DOHH2 (cell line): ENCODE data around the gene KCNG4.
A peak's percentile ranks its signal among the peaks of the same experiment; 100 is the strongest.

Source experiments
- H3F3A ChIP-seq: fragments of 200-600 bp; sonication (generic), shearing (Covaris generic); 2 replicates; pipeline ENCODE4 v1.6.0; 2016; ENCODE audit warnings: antibody characterized with exemption, mild to moderate bottlenecking; ENCODE audit not compliant: control insufficient read depth, insufficient read depth
- H3K27ac ChIP-seq: fragments of 200-600 bp; sonication (generic); 2 replicates; pipeline ENCODE4 v1.5.1; 2014; ENCODE audit warnings: low read depth, mild to moderate bottlenecking, low read length, moderate library complexity
- H3K27me3 ChIP-seq: fragments of 200-600 bp; sonication (generic); 2 replicates; pipeline ENCODE4 v1.6.1; 2014; ENCODE audit warnings: mild to moderate bottlenecking, low read length, mixed read lengths; ENCODE audit not compliant: control insufficient read depth
- H3K36me3 ChIP-seq: fragments of 200-600 bp; sonication (generic); 2 replicates; pipeline ENCODE4 v1.6.1; 2014; ENCODE audit warnings: mild to moderate bottlenecking, low read length, moderate library complexity, mixed read lengths; ENCODE audit not compliant: control insufficient read depth
- H3K4me1 ChIP-seq: fragments of 200-600 bp; sonication (generic); 2 replicates; pipeline ENCODE4 v1.6.1; 2014; ENCODE audit warnings: mild to moderate bottlenecking, low read length, mixed read lengths; ENCODE audit not compliant: control insufficient read depth
- H3K4me2 ChIP-seq: fragments of 200-600 bp; sonication (generic); 2 replicates; pipeline ENCODE4 v1.6.0; 2014; ENCODE audit warnings: mild to moderate bottlenecking, low read length, moderate library complexity
- H3K4me3 ChIP-seq: fragments of 200-600 bp; sonication (generic); 2 replicates; pipeline ENCODE4 v1.5.1; 2014; ENCODE audit warnings: mild to moderate bottlenecking, low read length, mixed read lengths
- H3K79me2 ChIP-seq: fragments of 200-600 bp; sonication (generic); 2 replicates; pipeline ENCODE4 v1.6.1; 2014; ENCODE audit warnings: mild to moderate bottlenecking, low read length, mixed read lengths; ENCODE audit not compliant: control insufficient read depth
- H3K9me2 ChIP-seq: fragments of 200-600 bp; sonication (generic); replicated peaks from 2 replicates; pipeline ENCODE4 v1.6.1; 2014; ENCODE audit warnings: mild to moderate bottlenecking, low read length, mixed read lengths; ENCODE audit not compliant: control insufficient read depth
- H3K9me3 ChIP-seq: fragments of 200-600 bp; sonication (generic); 2 replicates; pipeline ENCODE4 v1.6.1; 2014; ENCODE audit warnings: antibody characterized with exemption, low read length, mixed read lengths; ENCODE audit not compliant: control insufficient read depth, insufficient read depth
- H4K20me1 ChIP-seq: fragments of 200-600 bp; sonication (generic); 2 replicates; pipeline ENCODE4 v1.6.0; 2014; ENCODE audit warnings: low read depth, mild to moderate bottlenecking, antibody characterized with exemption, low read length, moderate library complexity; ENCODE audit not compliant: control insufficient read depth, insufficient read depth
- EZH2phosphoT487 ChIP-seq: fragments of 200-600 bp; sonication (generic); IDR thresholded peaks from 2 replicates; pipeline ENCODE4 v1.6.1; 2017; ENCODE audit warnings: borderline replicate concordance, mild to moderate bottlenecking, antibody characterized with exemption, low read length, moderate library complexity, mixed read lengths
- TF ChIP-seq, protein P1 (sequence below): fragments of 200-600 bp; sonication (generic); IDR thresholded peaks from one replicate; pipeline ENCODE4 v1.5.1; 2014; ENCODE audit warnings: antibody characterized with exemption, mild to moderate bottlenecking, low read depth, low read length; ENCODE audit not compliant: poor library complexity, severe bottlenecking

KCNG4 gene

GRCh38 chr16:84195201-84196093 lies 44.4 kb downstream of the KCNG4 start:
- no peak for TF ChIP-seq EZH2phosphoT487
- TF ChIP-seq, protein P1, sequence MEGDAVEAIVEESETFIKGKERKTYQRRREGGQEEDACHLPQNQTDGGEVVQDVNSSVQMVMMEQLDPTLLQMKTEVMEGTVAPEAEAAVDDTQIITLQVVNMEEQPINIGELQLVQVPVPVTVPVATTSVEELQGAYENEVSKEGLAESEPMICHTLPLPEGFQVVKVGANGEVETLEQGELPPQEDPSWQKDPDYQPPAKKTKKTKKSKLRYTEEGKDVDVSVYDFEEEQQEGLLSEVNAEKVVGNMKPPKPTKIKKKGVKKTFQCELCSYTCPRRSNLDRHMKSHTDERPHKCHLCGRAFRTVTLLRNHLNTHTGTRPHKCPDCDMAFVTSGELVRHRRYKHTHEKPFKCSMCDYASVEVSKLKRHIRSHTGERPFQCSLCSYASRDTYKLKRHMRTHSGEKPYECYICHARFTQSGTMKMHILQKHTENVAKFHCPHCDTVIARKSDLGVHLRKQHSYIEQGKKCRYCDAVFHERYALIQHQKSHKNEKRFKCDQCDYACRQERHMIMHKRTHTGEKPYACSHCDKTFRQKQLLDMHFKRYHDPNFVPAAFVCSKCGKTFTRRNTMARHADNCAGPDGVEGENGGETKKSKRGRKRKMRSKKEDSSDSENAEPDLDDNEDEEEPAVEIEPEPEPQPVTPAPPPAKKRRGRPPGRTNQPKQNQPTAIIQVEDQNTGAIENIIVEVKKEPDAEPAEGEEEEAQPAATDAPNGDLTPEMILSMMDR, result no peak
- Histone ChIP-seq H3K9me3 (no peaks in the 10 kb centered on the region), H3K9me2 (no peaks in the 10 kb centered on the region), H3K4me3 (no peak overlapping the region), H3K36me3 (no peaks in the 10 kb centered on the region), H3F3A (no peaks in the 10 kb centered on the region), H4K20me1 (no peaks in the 10 kb centered on the region), H3K4me1 (peaks cover 20% of the 10 kb centered on the region), H3K27me3 (peaks cover 3% of the 10 kb centered on the region; the same call in 1 of the 2 replicates), H3K79me2 (no peaks in the 10 kb centered on the region), H3K4me2 (peak overlapping the region; percentile 62; the same call in 1 of the 2 replicates), H3K27ac (no peak overlapping the region)

DNA sequence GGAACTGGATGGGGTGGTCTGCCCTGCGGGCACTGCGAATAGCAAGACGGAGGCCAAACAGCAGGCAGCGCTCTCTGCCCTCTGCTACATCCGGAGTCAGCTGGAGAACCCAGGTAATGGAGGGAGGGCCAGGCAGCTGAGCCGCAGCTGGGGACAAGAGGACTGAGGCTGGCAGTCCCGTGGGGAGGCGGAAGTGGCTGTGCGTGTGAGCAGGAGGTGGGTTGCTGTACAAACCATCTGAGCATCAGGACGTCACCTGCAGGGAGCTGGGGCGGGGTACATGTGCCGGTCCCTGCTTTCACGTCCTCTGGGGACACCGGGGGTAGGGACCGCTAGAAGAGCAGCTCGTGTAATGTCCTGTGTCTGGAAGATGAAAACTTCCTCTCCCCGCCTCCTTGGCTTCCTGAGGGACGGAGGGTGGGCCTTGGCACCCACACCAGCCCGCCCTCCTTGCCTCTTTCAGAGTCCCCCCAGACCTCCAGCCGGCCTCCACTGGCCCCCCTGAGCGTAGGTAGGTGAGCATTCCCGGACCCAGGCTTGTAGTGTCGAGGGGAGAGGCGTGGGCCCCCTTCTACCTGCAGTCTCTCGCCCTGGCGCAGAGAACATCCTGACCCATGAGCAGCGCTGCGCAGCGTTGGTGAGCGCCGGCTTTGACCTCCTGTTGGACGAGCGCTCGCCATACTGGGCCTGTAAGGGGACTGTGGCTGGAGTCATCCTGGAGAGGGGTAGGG lies 45.2 kb downstream of the KCNG4 start:
- peak overlapping the region; percentile 64 for H3K4me3 ChIP-seq
- H3K9me2 ChIP-seq, result no peaks in the 10 kb centered on the region
- TF ChIP-seq EZH2phosphoT487, result no peak
- TF ChIP-seq, protein P1, result peak; percentile 34
- H3K4me2 ChIP-seq, result peak overlapping the region; percentile 62
- no peaks in the 10 kb centered on the region for H3F3A ChIP-seq
- no peaks in the 10 kb centered on the region for H3K79me2 ChIP-seq
- H3K27me3 ChIP-seq, result no peaks in the 10 kb centered on the region
- peaks cover 20% of the 10 kb centered on the region for H3K4me1 ChIP-seq
- H3K36me3 ChIP-seq, result no peaks in the 10 kb centered on the region
- no peaks in the 10 kb centered on the region for H3K9me3 ChIP-seq
- H3K27ac ChIP-seq, result no peak overlapping the region
- no peaks in the 10 kb centered on the region for H4K20me1 ChIP-seq

DNA sequence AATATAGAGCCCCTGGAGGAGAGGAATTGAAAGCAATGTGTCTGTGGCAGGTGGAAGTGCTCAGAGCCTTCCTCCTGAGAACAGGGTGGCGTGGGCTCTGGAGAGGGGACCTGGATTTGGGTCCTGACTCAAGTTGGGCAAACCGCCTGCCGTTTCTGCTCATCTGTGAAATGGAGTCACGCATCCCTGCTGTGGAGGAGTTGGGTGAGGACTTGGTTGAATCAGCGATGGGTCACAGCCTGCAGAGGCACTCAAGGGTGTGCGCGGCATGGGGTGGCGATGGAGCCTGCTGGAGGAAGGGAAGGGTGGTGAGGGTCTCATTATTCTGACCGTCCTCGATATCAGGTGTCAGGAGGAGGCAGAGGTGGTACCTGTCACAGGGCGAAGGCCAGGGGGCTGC lies 45.8 kb downstream of the KCNG4 start:
- Histone ChIP-seq H3K9me3 (no peaks in the 10 kb centered on the region), H3K4me2 (peak overlapping the region; percentile 62), H3K79me2 (no peaks in the 10 kb centered on the region), H3K4me1 (peaks cover 20% of the 10 kb centered on the region), H3K27ac (no peak overlapping the region), H3K4me3 (peak overlapping the region; percentile 64), H3K27me3 (no peaks in the 10 kb centered on the region), H3K9me2 (no peaks in the 10 kb centered on the region), H4K20me1 (no peaks in the 10 kb centered on the region), H3K36me3 (no peaks in the 10 kb centered on the region), H3F3A (no peaks in the 10 kb centered on the region)
- TF ChIP-seq EZH2phosphoT487, result no peak
- TF ChIP-seq, protein P1, result no peak
